K562 (cell line): ENCODE results near the gene ARID3A. TPM values are rescaled to one million over a fixed set of nuclear protein-coding genes. Genes with fewer than 3 reads are reported as not detected.

Experiments
- ATAC-seq: fragments of 200-7000 bp; cut with Tn5 transposase; 3 replicates; pipeline ENCODE4 v1.9.1; 2020; ENCODE audit warnings: moderate library complexity
- BruUV-seq: library from RNA; stranded (reverse); fragments of 400-500 nt; replicated peaks from 2 replicates; lab custom pipeline; 2021; lab: Mats Ljungman, UMichigan
- CTCF ChIA-PET: fragments of 300-600 bp; formaldehyde crosslinking; extraction: SDS; loops from one replicate; lab custom pipeline; 2021; ENCODE audit warnings: low intra/inter-chr PET ratio; lab: Yijun Ruan, JAX
- POLR2A ChIA-PET: fragments of 300-600, 350-650 bp; sonication (Branson Sonifier 250); formaldehyde crosslinking; extraction: SDS; loops from one replicate; lab custom pipeline; 2021; ENCODE audit warnings: antibody characterized with exemption, inconsistent platforms; lab: Yijun Ruan, JAX
- DNase-seq, 4 experiments: peaks; one replicate each; pipeline versions ENCODE4 v3.0.0 to v3.0.0-alpha.2; 2011 to 2018; ENCODE audit warnings: low spot score in 3 of 4, mixed read lengths in 3 of 4; ENCODE audit errors: extremely low read depth in 1 of 4
- FAIRE-seq: peaks from 2 replicates; lab custom pipeline; 2011; peaks lifted over from hg19 to GRCh38; lab: Jason Lieb, UNC
- H2AFZ ChIP-seq: 2 replicates; pipeline ENCODE4 v1.6.0; 2011; ENCODE audit warnings: low read depth, low read length, control low read depth, inconsistent platforms
- H3K27ac ChIP-seq: fragments of 200-600 bp; 3 replicates; pipeline ENCODE4 v1.8.0; 2011; ENCODE audit warnings: low read depth, mild to moderate bottlenecking, control low read depth, inconsistent platforms, low read length, moderate library complexity, mixed read lengths; ENCODE audit errors: extremely low read depth
- H3K27me3 ChIP-seq, 2 experiments: fragments of 300-600 bp in 1 of 2; 2 replicates in 1 of 2; 3 replicates in 1 of 2; pipeline versions ENCODE4 v1.6.0 to v1.8.0; 2011; ENCODE audit warnings: inconsistent platforms in 2 of 2, low read length in 2 of 2, mild to moderate bottlenecking in 1 of 2, mixed read lengths in 1 of 2, moderate library complexity in 1 of 2; ENCODE audit not compliant: control insufficient read depth in 2 of 2, insufficient read depth in 2 of 2
- H3K36me3 ChIP-seq: fragments of 300-600 bp; 3 replicates; pipeline ENCODE4 v1.8.0; 2011; ENCODE audit warnings: mild to moderate bottlenecking, low read length, inconsistent platforms; ENCODE audit not compliant: control insufficient read depth, insufficient read depth
- H3K4me1 ChIP-seq, 2 experiments: fragments of 200-600 bp in 1 of 2; replicated peaks in 1 of 2; 2 replicates in 1 of 2; 3 replicates in 1 of 2; pipeline versions ENCODE4 v1.5.1 to v1.8.0; 2011; ENCODE audit warnings: inconsistent platforms in 2 of 2, low read length in 2 of 2, mild to moderate bottlenecking in 1 of 2, mixed read lengths in 1 of 2, moderate library complexity in 1 of 2; ENCODE audit not compliant: control insufficient read depth in 2 of 2, insufficient read depth in 2 of 2
- H3K4me2 ChIP-seq: 2 replicates; pipeline ENCODE4 v1.6.1; 2011; ENCODE audit warnings: low read length, control low read depth, inconsistent platforms, mixed read lengths; ENCODE audit not compliant: insufficient read depth
- H3K4me3 ChIP-seq: fragments of 200-600 bp; sonication (generic), shearing (Covaris generic); 2 replicates; pipeline ENCODE4 v1.5.1; 2016; ENCODE audit warnings: control low read depth, inconsistent platforms
- H3K79me2 ChIP-seq: fragments of 200-600 bp; 3 replicates; pipeline ENCODE4 v1.8.0; 2011; ENCODE audit warnings: low read length, inconsistent platforms; ENCODE audit not compliant: control insufficient read depth, insufficient read depth
- H3K9ac ChIP-seq, 2 experiments: 2 replicates each; pipeline versions ENCODE4 v1.6.0 to v1.6.1; 2011; ENCODE audit warnings: low read depth in 2 of 2, low read length in 2 of 2, control low read depth in 1 of 2, inconsistent platforms in 1 of 2, mild to moderate bottlenecking in 1 of 2, mixed read lengths in 1 of 2; ENCODE audit not compliant: insufficient read depth in 1 of 2
- H3K9me1 ChIP-seq: one replicate; pipeline ENCODE4 v1.6.0; 2011; ENCODE audit warnings: inconsistent platforms, mild to moderate bottlenecking, low read length, moderate library complexity; ENCODE audit not compliant: control insufficient read depth, insufficient read depth
- H3K9me3 ChIP-seq: replicated peaks from 2 replicates; pipeline ENCODE4 v1.5.1; 2011; ENCODE audit warnings: low read depth, low read length, inconsistent platforms; ENCODE audit not compliant: control insufficient read depth, insufficient read depth
- H4K20me1 ChIP-seq: replicated peaks from 2 replicates; pipeline ENCODE4 v1.6.1; 2011; ENCODE audit warnings: low read length, inconsistent platforms, mixed read lengths; ENCODE audit not compliant: control insufficient read depth, insufficient read depth
- FOXM1 ChIP-seq, 2 experiments: fragments of 450-650 bp in 1 of 2; sonication (generic) in 1 of 2; formaldehyde crosslinking in 1 of 2; IDR thresholded peaks; 2 replicates each; pipeline versions ENCODE4 v1.6.1 to v1.9.0; 2017 to 2022; ENCODE audit warnings: low read depth in 2 of 2, mild to moderate bottlenecking in 2 of 2, missing genetic modification reagents in 1 of 2, moderate library complexity in 1 of 2
- HDGF ChIP-seq: fragments of 450-650 bp; IDR thresholded peaks from 2 replicates; pipeline ENCODE4 v1.6.1; 2016
- HNRNPL ChIP-seq: fragments of 200-400 bp; formaldehyde crosslinking; IDR thresholded peaks from 2 replicates; pipeline ENCODE4 v1.6.1; 2017; ENCODE audit warnings: low read depth, mild to moderate bottlenecking, low read length
- KLF13 ChIP-seq: fragments of 450-650 bp; IDR thresholded peaks from 2 replicates; pipeline ENCODE4 v1.6.1; 2016; ENCODE audit warnings: missing genetic modification characterization, low read depth, mild to moderate bottlenecking, missing compliant biosample characterization, moderate library complexity, borderline replicate concordance
- NFE2 ChIP-seq: IDR thresholded peaks from 2 replicates; pipeline ENCODE4 v1.6.1; 2014; ENCODE audit warnings: antibody characterized with exemption, low read depth
- POLR2G ChIP-seq: fragments of 200-400 bp; formaldehyde crosslinking; IDR thresholded peaks from 2 replicates; pipeline ENCODE4 v1.6.1; 2017; ENCODE audit warnings: low read depth, mild to moderate bottlenecking, antibody characterized with exemption, low read length, moderate library complexity
- PYGO2 ChIP-seq: fragments of 450-650 bp; IDR thresholded peaks from 2 replicates; pipeline ENCODE4 v1.6.1; 2016; ENCODE audit warnings: mild to moderate bottlenecking, missing genetic modification characterization, moderate library complexity, missing compliant biosample characterization
- RBFOX2 ChIP-seq: fragments of 200-400 bp; formaldehyde crosslinking; IDR thresholded peaks from 2 replicates; pipeline ENCODE4 v1.6.1; 2017; ENCODE audit warnings: low read depth, mild to moderate bottlenecking, low read length, moderate library complexity
- SMARCA4 ChIP-seq: fragments of 450-650 bp; IDR thresholded peaks from 2 replicates; pipeline ENCODE4 v1.6.1; 2016
- SREBF2 ChIP-seq: sonication (generic); formaldehyde crosslinking; IDR thresholded peaks from 2 replicates; pipeline ENCODE4 v1.4.0; 2020; ENCODE audit warnings: mild to moderate bottlenecking, missing genetic modification reagents
- SRF ChIP-seq, 2 experiments: fragments of 250-450, 450-650 bp in 1 of 2; sonication (Bioruptor Pico) in 1 of 2; sonication (generic) in 1 of 2; formaldehyde crosslinking; IDR thresholded peaks; 2 replicates each; pipeline versions ENCODE4 v1.5.0 to v1.5.1; 2020 to 2022; ENCODE audit warnings: mild to moderate bottlenecking in 1 of 2, missing genetic modification reagents in 1 of 2
- ZSCAN32 ChIP-seq: fragments of 450-650 bp; formaldehyde crosslinking; IDR thresholded peaks from 2 replicates; pipeline ENCODE4 v1.4.0; 2020; ENCODE audit warnings: mild to moderate bottlenecking, moderate library complexity
- WGBS: fragments of 100-300 bp; shearing (Covaris generic); methylation state at CpG from one replicate; pipeline ENCODE4 v1.1.6; 2016; ENCODE audit warnings: low coverage, mixed read lengths; ENCODE audit not compliant: insufficient coverage; ENCODE audit errors: missing lambda C conversion rate; 5-methylcytosine and 5-hydroxymethylcytosine counted together
- in situ Hi-C: fragments of 300-500 bp; cut with MboI; formaldehyde crosslinking; loops from 4 replicates; pipeline ENCODE4 v1.15.0; 2018; ENCODE audit warnings: inconsistent platforms, mixed read lengths
- intact Hi-C: fragments of 100-400 bp; cut with micrococcal nuclease; formaldehyde crosslinking; loops from 2 replicates; pipeline ENCODE4 v1.14.2; 2022
- polyA plus RNA-seq, 8 experiments: library from polyadenylated mRNA; depleted of rRNA in 4 of 8; stranded (reverse) in 5 of 8; unstranded in 3 of 8; fragments of >200 nt; fragmentation: Nextera tagmentation in 2 of 8; fragmentation: Illumina TruSeq in 1 of 8; extraction: Ambion mirVana in 2 of 8; extraction: Trizol in 1 of 8; gene quantifications; 2 replicates each; pipeline versions ENCODE4 v1.2.1 to v1.2.3, GENCODE V29; 2011 to 2014; ENCODE audit warnings: inconsistent platforms in 1 of 8, missing spikeins in 1 of 8
- total RNA-seq, 7 experiments: library from RNA; depleted of rRNA in 6 of 7; stranded (reverse); fragments of >200 nt in 6 of 7; fragmentation: Illumina TruSeq in 2 of 7; extraction: Trizol in 2 of 7; gene quantifications; 2 replicates each; pipeline versions ENCODE4 v1.2.1 to v1.2.3, GENCODE V29; 2011 to 2021; ENCODE audit warnings: low replicate concordance in 1 of 7
- TF ChIP-seq, protein P1 (sequence below): sonication (generic); formaldehyde crosslinking; IDR thresholded peaks from 2 replicates; pipeline ENCODE4 v1.8.1; 2023; ENCODE audit warnings: mild to moderate bottlenecking, missing genetic modification reagents

The ARID3A gene
- total and polyA plus RNA-seq, 9 of the 15 experiments (the other 6 are each of a cell fraction or from before 2014, with no cell fraction given): 1.4 to 118 (median 31.2) TPM

DNA sequence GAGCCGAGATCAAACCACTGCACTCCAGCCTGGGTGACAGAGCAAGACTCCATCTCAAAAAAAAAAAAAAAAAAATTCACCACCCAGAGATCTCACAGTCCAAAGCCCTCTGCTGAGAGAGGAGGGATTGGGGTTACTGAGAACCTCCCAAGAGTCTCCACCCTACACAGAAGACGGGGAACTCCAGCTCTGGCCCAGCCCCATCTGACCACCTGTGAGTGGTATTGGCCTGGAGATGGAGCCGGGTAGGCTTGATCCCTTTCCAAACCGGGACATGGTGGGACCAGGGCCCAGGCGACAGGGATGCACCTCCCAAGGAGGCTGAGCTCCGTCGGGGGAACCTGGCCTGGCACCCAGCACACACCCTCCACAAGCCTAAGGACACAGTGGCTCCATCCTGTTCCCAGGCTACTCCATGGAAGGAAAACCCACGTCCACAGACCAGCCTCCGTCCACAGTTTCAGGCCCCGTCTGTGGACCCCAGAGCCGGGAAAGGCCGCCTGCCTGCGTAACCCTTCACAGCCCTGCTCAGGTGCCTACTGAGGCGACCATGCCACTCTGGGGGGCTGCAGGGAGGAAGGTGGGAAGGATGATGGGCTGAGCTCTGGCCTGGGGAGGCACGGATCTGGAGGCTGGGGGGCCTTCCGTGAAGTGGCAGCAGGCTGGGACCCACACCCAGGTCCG, 93.2 kb downstream of the ARID3A start (continued):
- TF ChIP-seq, protein P1, sequence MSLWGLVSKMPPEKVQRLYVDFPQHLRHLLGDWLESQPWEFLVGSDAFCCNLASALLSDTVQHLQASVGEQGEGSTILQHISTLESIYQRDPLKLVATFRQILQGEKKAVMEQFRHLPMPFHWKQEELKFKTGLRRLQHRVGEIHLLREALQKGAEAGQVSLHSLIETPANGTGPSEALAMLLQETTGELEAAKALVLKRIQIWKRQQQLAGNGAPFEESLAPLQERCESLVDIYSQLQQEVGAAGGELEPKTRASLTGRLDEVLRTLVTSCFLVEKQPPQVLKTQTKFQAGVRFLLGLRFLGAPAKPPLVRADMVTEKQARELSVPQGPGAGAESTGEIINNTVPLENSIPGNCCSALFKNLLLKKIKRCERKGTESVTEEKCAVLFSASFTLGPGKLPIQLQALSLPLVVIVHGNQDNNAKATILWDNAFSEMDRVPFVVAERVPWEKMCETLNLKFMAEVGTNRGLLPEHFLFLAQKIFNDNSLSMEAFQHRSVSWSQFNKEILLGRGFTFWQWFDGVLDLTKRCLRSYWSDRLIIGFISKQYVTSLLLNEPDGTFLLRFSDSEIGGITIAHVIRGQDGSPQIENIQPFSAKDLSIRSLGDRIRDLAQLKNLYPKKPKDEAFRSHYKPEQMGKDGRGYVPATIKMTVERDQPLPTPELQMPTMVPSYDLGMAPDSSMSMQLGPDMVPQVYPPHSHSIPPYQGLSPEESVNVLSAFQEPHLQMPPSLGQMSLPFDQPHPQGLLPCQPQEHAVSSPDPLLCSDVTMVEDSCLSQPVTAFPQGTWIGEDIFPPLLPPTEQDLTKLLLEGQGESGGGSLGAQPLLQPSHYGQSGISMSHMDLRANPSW (CRISPR knock-in tag): no peak
- no peak for TF ChIP-seq ZSCAN32 (CRISPR knock-in tag)
- TF ChIP-seq, all 486 proteins: peak for 6

DNA sequence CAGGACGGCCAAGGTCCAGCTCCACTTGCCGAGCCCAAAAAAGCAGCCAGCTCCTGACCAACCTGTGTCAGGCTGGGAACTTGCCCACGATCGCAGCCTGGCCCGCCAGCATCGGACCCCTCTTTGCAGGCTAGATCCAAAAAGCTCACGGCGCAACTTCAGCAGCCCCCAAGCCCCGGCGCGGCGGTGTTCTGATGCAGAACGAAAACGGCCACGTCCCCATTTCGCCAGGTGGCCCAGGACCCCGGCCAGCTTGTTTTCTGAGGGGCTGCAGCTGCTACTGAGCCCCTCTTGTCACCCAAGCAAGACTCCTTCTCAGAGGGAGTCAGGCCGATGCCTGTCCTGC, 93.8 kb downstream of the ARID3A start:
- H3K9ac ChIP-seq: peak overlapping the region; percentile 88 to 99; a peak in 3 of 4 replicates
- 66% methylated on average over 18 of the region's 18 CpGs for WGBS
- in situ Hi-C loops: no loop called here
- H3K79me2 ChIP-seq: peaks cover 65% of the 10 kb centered on the region
- peaks cover 50% of the 10 kb centered on the region; the same call in 2 of the 3 replicates for H3K36me3 ChIP-seq
- H3K4me3 ChIP-seq: peak overlapping the region; percentile 94
- FAIRE-seq: no peak
- H3K4me1 ChIP-seq: peaks cover 27 to 82% of the 10 kb centered on the region in 2 experiments
- no peaks in the 10 kb centered on the region for H3K27me3 ChIP-seq
- intact Hi-C loops: no loop called here
- peaks cover 53% of the 10 kb centered on the region for H4K20me1 ChIP-seq
- H3K9me1 ChIP-seq: peaks cover 16% of the 10 kb centered on the region
- H3K27ac ChIP-seq: peak overlapping the region; percentile 100; the same call in 2 of the 3 replicates
- BruUV-seq: no TSS peak
- no peak overlapping the region for H2AFZ ChIP-seq
- ChIA-PET POLR2A (interaction anchor here (0.7 to 1.9 kb wide), 6 partner anchors 9 to 250 kb away, joined by 3 to 14 read pairs (median 6); partner anchors contain the start of genes CIRBP and WDR18), CTCF (no interaction called here)
- TF ChIP-seq RBFOX2 (peak; percentile 55; the same call in 1 of the 2 replicates), HNRNPL (no peak), SRF (CRISPR knock-in tag; IDR thresholded peaks at IDR 0.05) (no peak), HDGF (no peak), FOXM1 (IDR thresholded peaks at IDR 0.05; ENCODE audit: low read depth) (no peak), FOXM1 (CRISPR knock-in tag; IDR thresholded peaks at IDR 0.05; ENCODE audit: low read depth) (0 out of 2 replicates have a peak, but pooled peaks have one; percentile 38), SMARCA4 (no peak), KLF13 (tag) (no peak), SREBF2 (CRISPR knock-in tag) (no peak), NFE2 (no peak), POLR2G (peak; percentile 65), PYGO2 (tag) (no peak)
- no peak for ATAC-seq
- H3K4me2 ChIP-seq: peak overlapping the region; percentile 88
- no peaks in the 10 kb centered on the region for H3K9me3 ChIP-seq
- DNase-seq: no peak
